Pancreas (tissue), 10 donors: ENCODE results near the gene TMEM179B. TPM values are rescaled to one million over a fixed set of nuclear protein-coding genes. Genes with fewer than 3 reads are reported as not detected.

ENCODE experiments used
- ATAC-seq, 4 donors: fragments of 200-7000 bp; cut with Tn5 transposase; one replicate each; pipeline versions ENCODE4 v1.8.0 to v1.9.1; 2020; ENCODE audit warnings: mild to moderate bottlenecking in 4 of 4, moderate library complexity in 4 of 4
- DNase-seq, 6 donors: peaks; one replicate each; pipeline ENCODE4 v3.0.0-alpha.2; 2020
- FAIRE-seq: peaks from 2 replicates; lab custom pipeline; 2012; peaks lifted over from hg19 to GRCh38; lab: Jason Lieb, UNC
- H3K27ac ChIP-seq, 4 donors: fragments of 200-600 bp; sonication (generic); 1 replicate in 3 of 4; 2 replicates in 1 of 4; pipeline versions ENCODE4 v1.5.0 to v1.8.0; 2020
- H3K27me3 ChIP-seq, 4 donors: fragments of 200-600 bp; one replicate each; pipeline ENCODE4 v1.8.0; 2021
- H3K36me3 ChIP-seq, 3 donors: fragments of 200-600 bp; sonication (generic) in 1 of 3; one replicate each; pipeline versions ENCODE4 v1.5.0 to v1.8.0; 2020 to 2021
- H3K4me1 ChIP-seq, 3 donors: fragments of 200-600 bp; one replicate each; pipeline ENCODE4 v1.8.0; 2021
- H3K4me3 ChIP-seq, 4 donors: fragments of 200-600 bp; sonication (generic) in 2 of 4; one replicate each; pipeline versions ENCODE4 v1.5.0 to v1.8.0; 2020 to 2021
- H3K9me3 ChIP-seq, 4 donors: fragments of 200-600 bp; one replicate each; pipeline ENCODE4 v1.8.0; 2021
- WGBS, 2 donors: extraction: QIAGEN DNeasy Blood & Tissue Kit; methylation state at CpG; one replicate each; pipeline ENCODE4 v1.1.7; 2013; 5-methylcytosine and 5-hydroxymethylcytosine counted together
- intact Hi-C, 3 donors: fragments of 100-400 bp; cut with DNase I; formaldehyde crosslinking; loops; one replicate each; pipeline versions ENCODE4 v1.11.1 to v1.14.2; 2022
- microRNA-seq, 2 donors: library from miRNA; unstranded; fragments of <30 nt; microRNA quantifications; one replicate each; pipeline versions ENCODE4 to v1.1.0, GENCODE V29; 2019 to 2020
- polyA plus RNA-seq, 2 donors: library from polyadenylated mRNA; stranded (reverse); fragments of 200-250 nt; gene quantifications; one replicate each; pipeline ENCODE4 v1.2.3, GENCODE V29; 2013
- total RNA-seq, 6 donors: library from RNA; stranded (reverse); fragmentation: NEBNext Ultra II Directional in 4 of 6; extraction: Animal tissue kit (Norgen Biotek cat#: 25700) in 4 of 6; gene quantifications; one replicate each; pipeline versions ENCODE4 v1.2.1 to v1.2.4, GENCODE V29; 2021 to 2023
- TF ChIP-seq, protein P1 (sequence below), 4 donors: fragments of 200-600 bp; sonication (generic) in 3 of 4; IDR thresholded peaks; one replicate each; pipeline versions ENCODE4 v1.5.0 to v1.8.0; 2021; ENCODE audit warnings: antibody characterized with exemption in 4 of 4
- donor health status: healthy with polysubstance abuse.
- donor health status: DM: no; HTN: no; CAD: no; lungs with moderate emphysema.
- donor health status: DM: no; HTN: no; CAD: no.
- donor health status: control.
- donor health status: control.
- donor health status: Bipolar disorder and iron deficiency.
- donor health status: DM: yes; HTN: yes; CAD: no.
- donor health status: DM: no; HTN: no; CAD: no.
- donor health status: DM: no; HTN: no; CAD: no.
- donor health status: DM: yes; HTN: yes; CAD: no.

TMEM179B gene
- total and polyA plus RNA-seq, 8 donors: 14.8 to 59.6 (median 22.6) TPM

DNA sequence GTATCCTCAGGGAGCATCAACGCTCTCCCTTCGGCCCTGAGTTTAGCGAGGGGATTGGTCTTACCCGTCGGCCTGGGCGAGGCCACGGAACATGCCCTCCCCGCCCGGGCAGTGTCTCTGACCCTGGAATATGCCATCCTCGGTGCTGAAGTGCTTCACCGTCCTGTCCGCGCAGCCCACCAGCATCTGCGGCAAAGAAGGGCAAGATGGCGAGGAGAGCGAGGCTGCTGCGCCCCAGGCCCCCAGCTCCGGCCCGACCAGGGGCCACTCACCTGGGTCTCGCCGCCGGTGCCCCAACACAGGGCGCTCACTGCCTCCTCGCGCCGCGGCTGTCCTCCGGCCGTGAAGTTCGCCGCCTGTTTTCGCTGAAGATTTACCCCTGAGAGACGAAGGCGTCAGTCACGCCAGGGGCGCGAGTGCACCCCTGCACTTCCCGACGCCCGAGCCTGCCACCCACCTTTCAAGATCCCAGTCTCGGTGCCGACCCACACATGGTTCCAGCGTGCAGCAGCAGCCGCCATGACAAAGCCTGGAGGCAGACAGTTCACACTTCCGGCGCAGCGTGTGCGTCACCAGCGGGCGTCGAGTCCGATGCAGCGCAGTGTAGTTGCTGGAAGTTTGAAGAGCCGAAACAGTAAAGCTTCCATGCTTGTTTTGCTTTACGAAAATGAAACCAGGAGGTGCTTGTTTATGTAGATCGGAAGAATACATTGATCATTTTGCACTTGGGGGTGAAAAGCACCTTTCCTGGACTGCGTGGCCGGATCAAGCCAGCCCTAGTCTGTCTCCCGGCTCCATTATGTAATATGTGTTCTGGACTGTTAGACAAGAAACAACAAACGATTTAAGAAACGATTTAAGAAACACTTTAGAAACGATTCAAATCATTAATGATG lies 52.1 kb downstream of the TMEM179B start, which contains the start of gene WDR74:
WDR74 (minus strand) TSS at position 541 of the 896 bp plus-strand sequence; CDS start at position 521, 20 bp downstream.
- intact Hi-C loops: no loop called here
- H3K9me3 ChIP-seq: no peaks in the 10 kb centered on the region
- H3K4me3 ChIP-seq: peak within 1 kb of the TSS; percentile 79 to 98 (median 88)
- ATAC-seq (peak; percentile 71 to 81 (median 77)), DNase-seq (peak; percentile 89 to 95 (median 92)), FAIRE-seq (no peak)
- H3K27ac ChIP-seq: peak within 1 kb of the TSS; percentile 92 to 99 (median 98)
- TF ChIP-seq, protein P1, sequence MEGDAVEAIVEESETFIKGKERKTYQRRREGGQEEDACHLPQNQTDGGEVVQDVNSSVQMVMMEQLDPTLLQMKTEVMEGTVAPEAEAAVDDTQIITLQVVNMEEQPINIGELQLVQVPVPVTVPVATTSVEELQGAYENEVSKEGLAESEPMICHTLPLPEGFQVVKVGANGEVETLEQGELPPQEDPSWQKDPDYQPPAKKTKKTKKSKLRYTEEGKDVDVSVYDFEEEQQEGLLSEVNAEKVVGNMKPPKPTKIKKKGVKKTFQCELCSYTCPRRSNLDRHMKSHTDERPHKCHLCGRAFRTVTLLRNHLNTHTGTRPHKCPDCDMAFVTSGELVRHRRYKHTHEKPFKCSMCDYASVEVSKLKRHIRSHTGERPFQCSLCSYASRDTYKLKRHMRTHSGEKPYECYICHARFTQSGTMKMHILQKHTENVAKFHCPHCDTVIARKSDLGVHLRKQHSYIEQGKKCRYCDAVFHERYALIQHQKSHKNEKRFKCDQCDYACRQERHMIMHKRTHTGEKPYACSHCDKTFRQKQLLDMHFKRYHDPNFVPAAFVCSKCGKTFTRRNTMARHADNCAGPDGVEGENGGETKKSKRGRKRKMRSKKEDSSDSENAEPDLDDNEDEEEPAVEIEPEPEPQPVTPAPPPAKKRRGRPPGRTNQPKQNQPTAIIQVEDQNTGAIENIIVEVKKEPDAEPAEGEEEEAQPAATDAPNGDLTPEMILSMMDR (IDR thresholded peaks at IDR 0.05): no peak
- WGBS, 2 donors: 0 to 1% methylated on average over 62 of the region's 62 CpGs
- H3K27me3 ChIP-seq: no peaks in the 10 kb centered on the region
- peaks cover 6 to 13% (median 7%) of the 10 kb centered on the region in 3 donors for H3K4me1 ChIP-seq
- peaks cover 0 to 14% (median 0%) of the 10 kb centered on the region in 3 donors for H3K36me3 ChIP-seq

Small RNA genes within 50 kb of the gene (microRNA-seq; reads per million reads assigned to microRNA genes)
- gene MIR6514: 0.39 to 0.88 reads per million in 2 donors
- gene MIR6748: 0 reads per million in 2 donors

Other genes starting within 250 kb of the TMEM179B start
Only the 30 nearest of the 31 such genes appear.
- 1,000 to 10,000 TPM in 4 of 6 donors, 100 to 1,000 TPM in 2; 723 to 1,171 (median 1,053) TPM for gene EEF1G, start 213.5 kb upstream of the TMEM179B start, total RNA-seq
- gene EEF1G, start 213.5 kb upstream of the TMEM179B start, polyA plus RNA-seq: 100 to 1,000 TPM; 630 to 745 TPM
- gene TUT1, start 195.9 kb upstream of the TMEM179B start, total RNA-seq: 10 to 100 TPM; 12.0 to 20.3 (median 14.6) TPM
- 10 to 100 TPM; 24.6 to 33.4 TPM for gene TUT1, start 195.9 kb upstream of the TMEM179B start, polyA plus RNA-seq
- 10 to 100 TPM; 14.7 to 35.6 (median 23.0) TPM for gene MTA2, start 185.5 kb upstream of the TMEM179B start, total RNA-seq
- gene MTA2, start 185.5 kb upstream of the TMEM179B start, polyA plus RNA-seq: 10 to 100 TPM; 28.7 to 42.3 TPM
- 10 to 100 TPM; 22.0 to 34.1 (median 23.4) TPM for gene EML3, start 174.6 kb upstream of the TMEM179B start, total RNA-seq
- 10 to 100 TPM; 70.7 to 86.4 TPM for gene EML3, start 174.6 kb upstream of the TMEM179B start, polyA plus RNA-seq
- 1 to 10 TPM in 4 of 6 donors, under 1 TPM in 2; 0.65 to 2.8 (median 1.6) TPM for gene ROM1, start 174.1 kb upstream of the TMEM179B start, total RNA-seq
- 1 to 10 TPM; 5.1 to 5.6 TPM for gene ROM1, start 174.1 kb upstream of the TMEM179B start, polyA plus RNA-seq
- 10 to 100 TPM; 13.2 to 24.1 (median 17.1) TPM for gene B3GAT3, start 165.4 kb upstream of the TMEM179B start, total RNA-seq
- gene B3GAT3, start 165.4 kb upstream of the TMEM179B start, polyA plus RNA-seq: 10 to 100 TPM; 45.7 to 50.8 TPM
- gene GANAB, start 140.8 kb upstream of the TMEM179B start, total RNA-seq: 100 to 1,000 TPM; 106 to 210 (median 152) TPM
- gene GANAB, start 140.8 kb upstream of the TMEM179B start, polyA plus RNA-seq: 10 to 100 TPM; 88.1 to 93.1 TPM
- gene INTS5, start 134.1 kb upstream of the TMEM179B start, total RNA-seq: 10 to 100 TPM in 3 of 6 donors, 1 to 10 TPM in 3; 5.8 to 12.9 (median 9.5) TPM
- gene INTS5, start 134.1 kb upstream of the TMEM179B start, polyA plus RNA-seq: 1 to 10 TPM; 4.5 to 4.6 TPM
- gene C11orf98, start 122.2 kb upstream of the TMEM179B start, total RNA-seq: 10 to 100 TPM; 13.2 to 21.3 (median 16.9) TPM
- 10 to 100 TPM; 56.3 to 70.8 TPM for gene C11orf98, start 122.2 kb upstream of the TMEM179B start, polyA plus RNA-seq
- 10 to 100 TPM in 1 of 6 donors, 1 to 10 TPM in 5; 4.0 to 11.0 (median 7.3) TPM for gene CSKMT, start 122.1 kb upstream of the TMEM179B start, total RNA-seq
- gene CSKMT, start 122.1 kb upstream of the TMEM179B start, polyA plus RNA-seq: 10 to 100 TPM; 19.6 to 25.4 TPM
- gene UQCC3, start 115.7 kb upstream of the TMEM179B start, total RNA-seq: 1 to 10 TPM; 3.2 to 4.9 (median 3.6) TPM
- 10 to 100 TPM; 14.1 to 17.3 TPM for gene UQCC3, start 115.7 kb upstream of the TMEM179B start, polyA plus RNA-seq
- 1 to 10 TPM; 1.4 to 4.0 (median 2.8) TPM for gene LBHD1, start 115.1 kb upstream of the TMEM179B start, total RNA-seq
- gene LBHD1, start 115.1 kb upstream of the TMEM179B start, polyA plus RNA-seq: 10 to 100 TPM in 1 of 2 donors, 1 to 10 TPM in 1; 7.1 to 21.7 TPM
- 10 to 100 TPM; 37.7 to 67.7 (median 51.9) TPM for gene UBXN1, start 108.3 kb upstream of the TMEM179B start, total RNA-seq
- gene UBXN1, start 108.3 kb upstream of the TMEM179B start, polyA plus RNA-seq: 100 to 1,000 TPM in 1 of 2 donors, 10 to 100 TPM in 1; 86.0 to 104 TPM
- 1 to 10 TPM in 2 of 6 donors, under 1 TPM in 4; 0.16 to 1.6 (median 0.53) TPM for gene LRRN4CL, start 97.9 kb upstream of the TMEM179B start, total RNA-seq
- gene LRRN4CL, start 97.9 kb upstream of the TMEM179B start, polyA plus RNA-seq: under 1 TPM; 0.23 to 0.76 TPM
- 10 to 100 TPM; 30.3 to 58.6 (median 47.9) TPM for gene BSCL2, start 80.0 kb upstream of the TMEM179B start, total RNA-seq
- gene BSCL2, start 80.0 kb upstream of the TMEM179B start, polyA plus RNA-seq: 100 to 1,000 TPM in 1 of 2 donors, 10 to 100 TPM in 1; 99.2 to 151 TPM
- gene GNG3, start 79.7 kb upstream of the TMEM179B start, total RNA-seq: under 1 TPM in 2 of 6 donors, not detected in 4; 0.19 to 0.37 TPM
- under 1 TPM in 1 of 2 donors, not detected in 1; 0.26 TPM for gene GNG3, start 79.7 kb upstream of the TMEM179B start, polyA plus RNA-seq
- gene HNRNPUL2, start 59.9 kb upstream of the TMEM179B start, total RNA-seq: 10 to 100 TPM; 17.5 to 26.2 (median 18.0) TPM
- gene HNRNPUL2, start 59.9 kb upstream of the TMEM179B start, polyA plus RNA-seq: 10 to 100 TPM; 19.1 to 25.9 TPM
- gene TTC9C, start 58.9 kb upstream of the TMEM179B start, total RNA-seq: 10 to 100 TPM in 4 of 6 donors, 1 to 10 TPM in 2; 7.6 to 17.8 (median 10.5) TPM
- gene TTC9C, start 58.9 kb upstream of the TMEM179B start, polyA plus RNA-seq: 10 to 100 TPM; 16.7 to 20.3 TPM
- 1 to 10 TPM; 3.7 to 9.8 (median 5.4) TPM for gene ZBTB3, start 33.2 kb upstream of the TMEM179B start, total RNA-seq
- 1 to 10 TPM; 2.0 to 2.4 TPM for gene ZBTB3, start 33.2 kb upstream of the TMEM179B start, polyA plus RNA-seq
- gene POLR2G, start 25.8 kb upstream of the TMEM179B start, total RNA-seq: 10 to 100 TPM; 15.1 to 32.0 (median 22.6) TPM
- 10 to 100 TPM; 36.4 to 67.1 TPM for gene POLR2G, start 25.8 kb upstream of the TMEM179B start, polyA plus RNA-seq
- gene TAF6L, start 16.0 kb upstream of the TMEM179B start, total RNA-seq: 10 to 100 TPM in 4 of 6 donors, 1 to 10 TPM in 2; 9.3 to 18.6 (median 11.7) TPM
- 10 to 100 TPM; 37.2 to 53.5 TPM for gene TAF6L, start 16.0 kb upstream of the TMEM179B start, polyA plus RNA-seq
- gene TMEM223, start 4.6 kb downstream of the TMEM179B start, total RNA-seq: 1 to 10 TPM; 5.0 to 9.1 (median 6.9) TPM
- 10 to 100 TPM; 16.3 to 16.6 TPM for gene TMEM223, start 4.6 kb downstream of the TMEM179B start, polyA plus RNA-seq
- 10 to 100 TPM; 20.9 to 60.9 (median 30.8) TPM for gene NXF1, start 18.0 kb downstream of the TMEM179B start, total RNA-seq
- gene NXF1, start 18.0 kb downstream of the TMEM179B start, polyA plus RNA-seq: 100 to 1,000 TPM; 150 to 294 TPM
- 10 to 100 TPM; 22.8 to 31.2 (median 26.9) TPM for gene STX5, start 44.6 kb downstream of the TMEM179B start, total RNA-seq
- gene STX5, start 44.6 kb downstream of the TMEM179B start, polyA plus RNA-seq: 10 to 100 TPM; 18.6 to 27.9 TPM
- not detected for gene TEX54, start 45.4 kb downstream of the TMEM179B start, total RNA-seq
- under 1 TPM in 1 of 2 donors, not detected in 1; 0.65 TPM for gene TEX54, start 45.4 kb downstream of the TMEM179B start, polyA plus RNA-seq
- 10 to 100 TPM; 18.4 to 35.1 (median 27.1) TPM for gene WDR74, start 52.2 kb downstream of the TMEM179B start, total RNA-seq
- gene WDR74, start 52.2 kb downstream of the TMEM179B start, polyA plus RNA-seq: 10 to 100 TPM; 47.6 to 59.5 TPM
- 100 to 1,000 TPM in 1 of 6 donors, 10 to 100 TPM in 5; 68.8 to 331 (median 75.1) TPM for gene SLC3A2, start 93.5 kb downstream of the TMEM179B start, total RNA-seq
- 100 to 1,000 TPM in 1 of 2 donors, 10 to 100 TPM in 1; 66.9 to 116 TPM for gene SLC3A2, start 93.5 kb downstream of the TMEM179B start, polyA plus RNA-seq
- gene CHRM1, start 134.0 kb downstream of the TMEM179B start, total RNA-seq: under 1 TPM in 5 of 6 donors, not detected in 1; 0.06 to 0.15 (median 0.09) TPM
- gene CHRM1, start 134.0 kb downstream of the TMEM179B start, polyA plus RNA-seq: under 1 TPM; 0.14 to 0.19 TPM
- not detected for gene SLC22A6, start 197.6 kb downstream of the TMEM179B start, total RNA-seq
- gene SLC22A6, start 197.6 kb downstream of the TMEM179B start, polyA plus RNA-seq: not detected
- gene SLC22A8, start 228.4 kb downstream of the TMEM179B start, total RNA-seq: not detected
- not detected for gene SLC22A8, start 228.4 kb downstream of the TMEM179B start, polyA plus RNA-seq